K562 (cell line): ENCODE data around the gene MERTK. TPM values are rescaled to one million over a fixed set of nuclear protein-coding genes. Genes with fewer than 3 reads are reported as not detected.

ENCODE experiments used
- ATF3 ChIP-seq, 2 experiments: fragments of 450-650 bp in 1 of 2; sonication (generic) in 1 of 2; formaldehyde crosslinking in 1 of 2; IDR thresholded peaks in 1 of 2; conservative IDR thresholded peaks in 1 of 2; 2 replicates each; pipeline versions ENCODE4 v1.6.1 to v1.8.1; 2016 to 2023; ENCODE audit warnings: mild to moderate bottlenecking in 2 of 2, moderate library complexity in 2 of 2, inconsistent platforms in 1 of 2, missing genetic modification reagents in 1 of 2
- CREB3 ChIP-seq: fragments of 450-650 bp; conservative IDR thresholded peaks from 2 replicates; pipeline ENCODE4 v1.6.1; 2016; ENCODE audit warnings: missing genetic modification characterization, low read depth, mild to moderate bottlenecking, missing compliant biosample characterization, moderate library complexity
- RFX1 ChIP-seq: fragments of 450-650 bp; IDR thresholded peaks from 2 replicates; pipeline ENCODE4 v1.6.1; 2016; ENCODE audit warnings: mild to moderate bottlenecking, moderate library complexity
- RFX5 ChIP-seq: IDR thresholded peaks from 2 replicates; pipeline ENCODE4 v1.6.1; 2011; ENCODE audit warnings: low read depth, mild to moderate bottlenecking, improper control_type of control experiment, low read length
- SMARCB1 ChIP-seq: IDR thresholded peaks from 2 replicates; pipeline ENCODE4 v1.6.1; 2011; ENCODE audit warnings: improper control_type of control experiment, low read depth; ENCODE audit not compliant: insufficient read length
- ZNF124 ChIP-seq: sonication (generic); formaldehyde crosslinking; IDR thresholded peaks from 2 replicates; pipeline ENCODE4 v1.8.1; 2022; ENCODE audit warnings: missing genetic modification reagents
- ZNF407 ChIP-seq: fragments of 450-650 bp; IDR thresholded peaks from 2 replicates; pipeline ENCODE4 v1.6.1; 2016; ENCODE audit warnings: low read depth
- ZNF589 ChIP-seq: fragments of 200-800 bp; sonication (Bioruptor generic); IDR thresholded peaks from 2 replicates; pipeline ENCODE4 v1.6.1; 2016; ENCODE audit warnings: low read depth, missing genetic modification characterization, missing compliant biosample characterization
- ZNF830 ChIP-seq: fragments of 250-450 bp; sonication (Bioruptor Pico); IDR thresholded peaks from 2 replicates; pipeline ENCODE4 v1.5.0; 2021; ENCODE audit warnings: mild to moderate bottlenecking
- polyA plus RNA-seq, 8 experiments: library from polyadenylated mRNA; depleted of rRNA in 4 of 8; stranded (reverse) in 5 of 8; unstranded in 3 of 8; fragments of >200 nt; fragmentation: Nextera tagmentation in 2 of 8; fragmentation: Illumina TruSeq in 1 of 8; extraction: Ambion mirVana in 2 of 8; extraction: Trizol in 1 of 8; gene quantifications; 2 replicates each; pipeline versions ENCODE4 v1.2.1 to v1.2.3, GENCODE V29; 2011 to 2014; ENCODE audit warnings: inconsistent platforms in 1 of 8, missing spikeins in 1 of 8
- total RNA-seq, 7 experiments: library from RNA; depleted of rRNA in 6 of 7; stranded (reverse); fragments of >200 nt in 6 of 7; fragmentation: Illumina TruSeq in 2 of 7; extraction: Trizol in 2 of 7; gene quantifications; 2 replicates each; pipeline versions ENCODE4 v1.2.1 to v1.2.3, GENCODE V29; 2011 to 2021; ENCODE audit warnings: low replicate concordance in 1 of 7

MERTK gene
- total and polyA plus RNA-seq, 9 of the 15 experiments (the other 6 are each of a cell fraction or from before 2014, with no cell fraction given), result 0.23 to 1.6 (median 0.74) TPM

- TF ChIP-seq ZNF830 (CRISPR knock-in tag) (no peak), ATF3 (IDR thresholded peaks at IDR 0.05) (peak; percentile 94), ATF3 (CRISPR knock-in tag; conservative IDR thresholded peaks at IDR 0.05) (no peak; the same call in 1 of the 2 replicates), RFX5 (no peak), ZNF124 (CRISPR knock-in tag) (no peak), ZNF589 (CRISPR knock-in tag) (no peak), RFX1 (no peak), SMARCB1 (no peak), CREB3 (tag) (no peak), ZNF407 (no peak)
These were observed 157.6 kb downstream of the MERTK start (continued) for GRCh38 chr2:112055730-112056625.
